Measurements from ENCODE around the gene SOX5.

- no peak for TF ChIP-seq POLR2A (IDR thresholded peaks at IDR 0.05; ENCODE audit: low read depth, low read length)
- no peak for TF ChIP-seq SPI1 (IDR thresholded peaks at IDR 0.05; ENCODE audit: low read depth, low read length)
- no peak for TF ChIP-seq POLR2AphosphoS5 (IDR thresholded peaks at IDR 0.05; ENCODE audit: low read depth, low read length)
- TF ChIP-seq POU2F2 (IDR thresholded peaks at IDR 0.05; ENCODE audit: low read depth, low read length), result no peak
These were observed 370.2 kb downstream of the SOX5 start for GRCh38 chr12:23579257-23579656.
